Measurements from ENCODE around the gene CTSD.

DNA sequence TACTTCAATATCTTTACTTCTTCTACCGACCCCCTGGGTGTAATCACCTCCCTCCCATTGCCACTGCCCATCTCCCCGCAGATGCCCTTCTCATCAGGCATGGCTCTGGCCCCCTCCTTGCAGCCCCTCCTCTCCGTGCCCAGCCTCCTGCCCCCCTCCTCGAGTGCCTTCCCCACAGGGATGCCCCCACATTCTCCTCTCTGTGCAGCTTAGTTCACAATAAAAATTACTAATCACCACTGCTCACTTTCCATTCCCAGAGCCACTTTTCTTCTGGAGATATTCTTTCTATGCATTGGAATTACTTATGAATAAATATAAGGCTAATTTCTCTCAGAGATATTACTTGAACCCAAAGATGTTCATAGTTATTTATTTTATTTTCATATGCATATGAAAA, 35.4 kb downstream of the CTSD start:
- TF ChIP-seq POLR2A (IDR thresholded peaks at IDR 0.05; ENCODE audit: low read length), result no peak
- no peak for TF ChIP-seq GATA1 (IDR thresholded peaks at IDR 0.05; ENCODE audit: low read depth, low read length)
